Osteocyte (in vitro differentiated cells): ENCODE results near the gene MYOG. TPM values are rescaled to one million over a fixed set of nuclear protein-coding genes. Genes with fewer than 3 reads are reported as not detected.

Experiments used
- DNase-seq: peaks from one replicate; pipeline ENCODE4 v3.0.0; 2021; ENCODE audit warnings: mixed read lengths; ENCODE audit not compliant: unreplicated experiment; ENCODE audit errors: extremely low spot score
- H3K27ac Mint-ChIP-seq: one replicate; pipeline ENCODE4 v1.8.0; 2021; ENCODE audit warnings: mild to moderate bottlenecking, mixed read lengths; ENCODE audit not compliant: unreplicated experiment
- H3K27me3 Mint-ChIP-seq: one replicate; pipeline ENCODE4 v1.8.0; 2021; ENCODE audit warnings: mixed read lengths; ENCODE audit not compliant: unreplicated experiment
- H3K36me3 Mint-ChIP-seq: one replicate; pipeline ENCODE4 v1.8.0; 2021; ENCODE audit warnings: mixed read lengths; ENCODE audit not compliant: unreplicated experiment
- H3K4me1 Mint-ChIP-seq: one replicate; pipeline ENCODE4 v1.8.0; 2021; ENCODE audit warnings: mixed read lengths; ENCODE audit not compliant: unreplicated experiment
- H3K4me3 Mint-ChIP-seq: one replicate; pipeline ENCODE4 v1.8.0; 2021; ENCODE audit warnings: mild to moderate bottlenecking, moderate library complexity, mixed read lengths; ENCODE audit not compliant: unreplicated experiment
- H3K9me3 Mint-ChIP-seq: one replicate; pipeline ENCODE4 v1.8.0; 2021; ENCODE audit warnings: mixed read lengths; ENCODE audit not compliant: unreplicated experiment
- total RNA-seq: library from RNA; stranded (reverse); gene quantifications from 2 replicates; pipeline ENCODE4 v1.2.1, GENCODE V29; 2021
- TF ChIP-seq, protein P1 (sequence below): fragments of 200-600 bp; sonication (generic); IDR thresholded peaks from 2 replicates; pipeline ENCODE4 v1.5.0; 2021; ENCODE audit warnings: antibody characterized with exemption, mild to moderate bottlenecking, moderate library complexity

Gene MYOG
- total RNA-seq, 1 donor from 2014 or later: not detected

DNA sequence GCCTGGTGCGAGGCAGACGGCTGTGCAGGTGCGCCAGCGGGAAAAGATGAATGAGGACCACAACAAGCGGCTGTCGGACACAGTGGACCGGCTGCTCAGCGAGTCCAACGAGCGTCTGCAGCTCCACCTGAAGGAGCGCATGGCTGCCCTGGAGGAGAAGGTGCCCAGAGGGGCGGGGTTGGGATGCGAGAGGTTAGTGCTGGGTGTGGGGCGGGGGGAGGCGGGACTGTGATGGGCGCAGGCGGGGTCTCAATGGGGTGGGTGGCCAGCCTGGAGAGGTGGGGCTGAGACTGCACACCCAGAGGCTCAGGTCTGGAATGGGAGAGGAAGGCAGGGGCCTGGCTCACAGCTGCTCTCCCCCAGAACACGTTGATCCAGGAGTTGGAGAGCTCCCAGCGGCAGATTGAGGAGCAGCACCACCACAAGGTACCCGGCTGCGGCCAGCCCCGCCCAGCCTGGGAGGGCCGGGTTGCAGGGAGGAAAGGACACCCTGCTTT is 37.2 kb downstream of the MYOG start:
- no peak overlapping the region for H3K27ac Mint-ChIP-seq

GRCh38 chr1:203048086-203048485 is 37.7 kb downstream of the MYOG start:
- H3K36me3 Mint-ChIP-seq: no peaks in the 10 kb centered on the region
- H3K27me3 Mint-ChIP-seq: peaks cover 29% of the 10 kb centered on the region
- no peak for DNase-seq
- TF ChIP-seq, protein P1, sequence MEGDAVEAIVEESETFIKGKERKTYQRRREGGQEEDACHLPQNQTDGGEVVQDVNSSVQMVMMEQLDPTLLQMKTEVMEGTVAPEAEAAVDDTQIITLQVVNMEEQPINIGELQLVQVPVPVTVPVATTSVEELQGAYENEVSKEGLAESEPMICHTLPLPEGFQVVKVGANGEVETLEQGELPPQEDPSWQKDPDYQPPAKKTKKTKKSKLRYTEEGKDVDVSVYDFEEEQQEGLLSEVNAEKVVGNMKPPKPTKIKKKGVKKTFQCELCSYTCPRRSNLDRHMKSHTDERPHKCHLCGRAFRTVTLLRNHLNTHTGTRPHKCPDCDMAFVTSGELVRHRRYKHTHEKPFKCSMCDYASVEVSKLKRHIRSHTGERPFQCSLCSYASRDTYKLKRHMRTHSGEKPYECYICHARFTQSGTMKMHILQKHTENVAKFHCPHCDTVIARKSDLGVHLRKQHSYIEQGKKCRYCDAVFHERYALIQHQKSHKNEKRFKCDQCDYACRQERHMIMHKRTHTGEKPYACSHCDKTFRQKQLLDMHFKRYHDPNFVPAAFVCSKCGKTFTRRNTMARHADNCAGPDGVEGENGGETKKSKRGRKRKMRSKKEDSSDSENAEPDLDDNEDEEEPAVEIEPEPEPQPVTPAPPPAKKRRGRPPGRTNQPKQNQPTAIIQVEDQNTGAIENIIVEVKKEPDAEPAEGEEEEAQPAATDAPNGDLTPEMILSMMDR: no peak
- H3K9me3 Mint-ChIP-seq: no peaks in the 10 kb centered on the region
- H3K27ac Mint-ChIP-seq: no peak overlapping the region
- no peak overlapping the region for H3K4me3 Mint-ChIP-seq
- H3K4me1 Mint-ChIP-seq: peaks cover 14% of the 10 kb centered on the region

More for the DNA sequence above, 37.2 kb downstream of the MYOG start:
- H3K27me3 Mint-ChIP-seq: peaks cover 29% of the 10 kb centered on the region
- DNase-seq: no peak
- TF ChIP-seq, protein P1: no peak
- H3K36me3 Mint-ChIP-seq: no peaks in the 10 kb centered on the region
- peaks cover 14% of the 10 kb centered on the region for H3K4me1 Mint-ChIP-seq
- no peak overlapping the region for H3K4me3 Mint-ChIP-seq
- H3K9me3 Mint-ChIP-seq: no peaks in the 10 kb centered on the region

DNA sequence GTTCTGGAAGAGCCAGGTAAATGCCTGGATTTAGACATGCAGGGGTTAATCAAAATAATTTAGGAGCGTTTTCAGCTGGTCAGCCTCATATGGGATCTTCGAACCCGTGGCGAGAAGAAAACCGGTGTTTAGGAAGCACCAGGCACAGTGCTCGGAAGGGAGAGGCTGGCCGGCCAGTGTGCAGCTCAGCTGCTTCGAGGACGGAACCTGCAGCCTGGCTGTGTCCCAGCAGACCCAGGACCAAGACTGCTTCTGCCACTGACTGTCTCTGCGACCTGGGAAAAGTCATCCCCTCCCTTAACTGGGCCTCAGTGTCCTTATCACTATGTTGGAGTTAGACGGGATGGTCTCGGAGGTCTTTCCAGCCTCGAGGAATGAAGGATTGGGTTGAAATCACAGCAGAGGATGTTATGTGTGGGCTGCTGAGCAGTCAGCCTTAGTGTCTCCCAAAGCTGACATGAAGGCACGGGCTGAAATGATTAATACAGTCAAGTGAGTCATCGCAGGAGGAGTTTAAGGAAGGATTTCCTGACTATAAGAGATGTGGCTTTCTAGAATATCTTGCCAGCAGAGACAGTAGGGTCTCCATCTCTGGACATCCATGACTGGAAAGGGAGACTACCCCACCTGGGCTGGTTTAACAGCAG is 38.7 kb downstream of the MYOG start:
- TF ChIP-seq, protein P1: no peak
- no peaks in the 10 kb centered on the region for H3K36me3 Mint-ChIP-seq
- H3K27me3 Mint-ChIP-seq: peaks cover 20% of the 10 kb centered on the region
- no peaks in the 10 kb centered on the region for H3K9me3 Mint-ChIP-seq
- H3K4me3 Mint-ChIP-seq: no peak overlapping the region
- DNase-seq: no peak
- H3K4me1 Mint-ChIP-seq: peaks cover 11% of the 10 kb centered on the region
- H3K27ac Mint-ChIP-seq: no peak overlapping the region

GRCh38 chr1:203045821-203046594 is 39.8 kb downstream of the MYOG start:
- no peaks in the 10 kb centered on the region for H3K9me3 Mint-ChIP-seq
- no peak overlapping the region for H3K4me3 Mint-ChIP-seq
- peaks cover 6% of the 10 kb centered on the region for H3K4me1 Mint-ChIP-seq
- H3K27ac Mint-ChIP-seq: no peak overlapping the region
- H3K36me3 Mint-ChIP-seq: no peaks in the 10 kb centered on the region
- peaks cover 12% of the 10 kb centered on the region for H3K27me3 Mint-ChIP-seq
- TF ChIP-seq, protein P1: no peak
- no peak for DNase-seq

- Mint-ChIP-seq H3K27me3 (peaks cover 7% of the 10 kb centered on the region), H3K9me3 (no peaks in the 10 kb centered on the region), H3K36me3 (no peaks in the 10 kb centered on the region), H3K4me3 (no peak overlapping the region), H3K4me1 (peaks cover 6% of the 10 kb centered on the region), H3K27ac (no peak overlapping the region)
- no peak for DNase-seq
- TF ChIP-seq, protein P1: no peak
Measured at GRCh38 chr1:203045336-203045735, 40.5 kb downstream of the MYOG start.
